Measurements from ENCODE around the gene KRTAP10-1.

Gene KRTAP10-1

DNA sequence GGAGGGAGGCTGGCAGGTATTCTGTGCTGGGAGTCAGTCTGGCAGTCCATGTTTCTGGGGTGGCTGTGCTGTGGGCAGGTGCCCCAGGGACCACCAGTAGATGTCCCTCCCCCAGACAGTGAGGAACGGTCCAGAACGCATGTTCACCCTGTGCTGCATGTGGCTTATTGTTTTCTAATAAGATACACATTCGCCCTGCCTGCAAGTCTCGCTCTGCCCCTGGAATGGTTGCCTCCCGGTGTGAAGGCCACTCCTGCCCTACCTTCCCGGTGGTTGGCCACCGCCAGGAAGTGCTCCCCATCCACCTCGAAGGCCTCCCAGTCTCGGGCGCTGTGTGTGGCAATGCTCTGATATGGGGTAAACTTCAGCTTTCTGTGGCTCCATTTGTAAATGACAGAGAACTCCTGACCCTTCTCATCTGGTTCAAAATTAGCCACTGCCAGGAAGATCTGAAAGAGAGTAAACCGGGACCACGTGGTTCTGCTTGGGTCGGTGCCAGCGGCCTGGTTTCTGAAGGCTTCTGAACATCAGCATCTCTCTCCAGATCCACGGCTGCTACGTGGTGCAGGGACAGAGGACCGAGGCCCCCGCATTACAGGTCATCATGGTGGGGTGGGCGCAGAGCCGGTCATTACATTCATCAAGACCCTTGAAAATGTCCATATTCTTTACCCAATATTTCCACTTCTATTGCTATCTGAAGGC, 14.5 kb downstream of the KRTAP10-1 start:
- Histone ChIP-seq H3K27ac (ENCODE audit: low read depth, low read length) (no peak overlapping the region), H3K4me3 (ENCODE audit: low read depth, low read length) (no peak overlapping the region), H3K9me3 (ENCODE audit: control insufficient read depth, insufficient read depth, low read depth, low read length) (peaks cover 16% of the 10 kb centered on the region), H3K4me1 (ENCODE audit: control insufficient read depth, insufficient read depth, low read length) (no peaks in the 10 kb centered on the region), H3K36me3 (ENCODE audit: control insufficient read depth, insufficient read depth, low read length) (no peaks in the 10 kb centered on the region), H3K27me3 (ENCODE audit: control insufficient read depth, insufficient read depth, low read length) (no peaks in the 10 kb centered on the region), H3K9ac (ENCODE audit: low read length) (no peak overlapping the region)

DNA sequence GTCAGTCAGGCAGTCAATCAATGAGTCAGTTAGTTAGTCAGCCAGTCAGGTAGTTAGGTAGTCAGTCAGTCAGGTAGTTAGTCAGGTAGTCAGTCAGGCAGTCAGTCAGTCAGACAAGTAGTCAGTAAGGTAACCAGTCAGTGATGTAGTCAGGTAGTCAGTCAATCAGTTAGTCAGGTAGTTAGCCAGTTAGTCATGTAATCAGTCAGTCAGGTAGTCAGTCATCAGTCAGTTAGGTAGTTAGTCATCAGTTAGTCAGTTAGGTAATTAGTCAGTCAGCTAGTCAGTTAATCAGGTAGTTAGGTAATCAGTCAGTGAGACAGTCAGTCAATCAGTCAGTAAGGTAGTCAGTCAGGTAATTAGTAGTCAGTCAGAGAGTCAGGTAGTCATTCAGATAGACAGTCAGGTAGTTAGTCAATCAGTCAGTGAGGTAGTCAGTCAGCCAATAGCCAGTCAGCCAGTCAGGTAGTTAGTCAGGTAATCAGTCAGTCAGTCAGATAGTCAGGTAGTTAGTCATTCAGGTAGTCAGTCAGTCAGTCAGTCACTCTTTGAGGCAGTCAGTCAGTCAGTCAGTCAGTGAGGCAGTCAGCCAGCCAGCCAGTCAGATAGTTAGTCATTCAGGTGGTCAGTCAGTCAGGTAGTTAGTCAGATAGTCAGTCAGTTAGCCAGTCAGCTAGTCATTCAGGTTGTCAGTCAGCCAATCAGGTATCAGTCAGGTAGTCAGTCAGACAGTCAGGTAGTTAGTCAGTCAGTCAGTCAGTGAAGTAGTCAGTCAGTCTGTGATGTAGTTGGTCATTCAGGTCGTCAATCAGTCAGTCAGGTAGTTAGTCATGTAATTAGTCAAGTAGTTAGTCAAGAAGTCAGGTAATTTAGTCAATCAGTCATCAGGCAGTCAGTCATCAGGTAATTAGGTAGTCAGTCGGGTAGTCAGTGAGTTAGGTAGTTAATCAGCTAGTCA, 15.3 kb downstream of the KRTAP10-1 start:
- Histone ChIP-seq H3K9me3 (ENCODE audit: control insufficient read depth, insufficient read depth, low read depth, low read length) (peaks cover 16% of the 10 kb centered on the region), H3K27me3 (ENCODE audit: control insufficient read depth, insufficient read depth, low read length) (no peaks in the 10 kb centered on the region), H3K4me1 (ENCODE audit: control insufficient read depth, insufficient read depth, low read length) (no peaks in the 10 kb centered on the region), H3K4me3 (ENCODE audit: low read depth, low read length) (no peak overlapping the region), H3K9ac (ENCODE audit: low read length) (no peak overlapping the region), H3K27ac (ENCODE audit: low read depth, low read length) (no peak overlapping the region), H3K36me3 (ENCODE audit: control insufficient read depth, insufficient read depth, low read length) (no peaks in the 10 kb centered on the region)

DNA sequence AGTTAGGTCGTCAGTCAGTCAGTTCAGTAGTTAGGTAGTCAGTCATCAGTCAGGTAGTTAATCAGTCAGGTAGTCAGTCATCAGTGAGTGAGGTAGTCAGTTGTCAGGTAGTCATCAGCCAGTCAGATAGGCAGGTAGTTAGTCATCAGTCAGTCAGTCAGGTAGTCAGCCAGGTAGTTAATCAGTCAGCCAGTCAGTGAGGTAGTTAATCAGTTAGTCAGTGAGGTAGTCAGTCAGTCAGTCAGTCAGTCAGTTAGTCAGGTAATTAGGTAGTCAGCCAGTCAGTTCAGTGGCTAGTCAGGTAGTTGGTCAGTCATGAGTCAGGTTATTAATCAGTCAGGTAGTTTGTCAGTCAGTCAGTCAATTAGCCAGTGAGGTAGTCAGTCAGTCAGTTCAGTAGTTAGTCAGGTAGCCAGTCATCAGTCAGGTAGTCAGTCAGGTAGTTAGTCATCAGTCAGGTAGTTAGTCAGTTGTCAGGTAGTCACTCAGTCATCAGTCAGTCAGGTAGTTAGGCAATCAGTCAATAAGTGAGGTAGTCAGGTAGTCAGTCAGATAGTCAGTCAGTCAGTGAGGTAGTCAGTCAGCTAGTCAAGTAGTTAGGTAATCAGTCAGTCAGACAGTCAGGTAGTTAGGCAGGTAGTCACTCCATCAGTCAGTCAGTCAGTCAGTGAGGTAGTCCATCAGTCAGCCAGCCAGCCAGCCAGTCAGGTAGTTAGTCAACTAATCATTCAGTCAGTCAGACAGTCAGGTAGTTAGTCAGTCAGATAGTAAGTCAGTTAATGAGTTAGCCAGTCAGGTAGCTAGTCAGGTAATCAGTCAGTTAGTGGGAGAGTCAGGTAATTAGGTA, 16.2 kb downstream of the KRTAP10-1 start:
- no peak overlapping the region for H3K9ac ChIP-seq (ENCODE audit: low read length)
- no peaks in the 10 kb centered on the region for H3K27me3 ChIP-seq (ENCODE audit: control insufficient read depth, insufficient read depth, low read length)
- no peak overlapping the region for H3K4me3 ChIP-seq (ENCODE audit: low read depth, low read length)
- no peaks in the 10 kb centered on the region for H3K4me1 ChIP-seq (ENCODE audit: control insufficient read depth, insufficient read depth, low read length)
- H3K36me3 ChIP-seq (ENCODE audit: control insufficient read depth, insufficient read depth, low read length) = no peaks in the 10 kb centered on the region
- peaks cover 16% of the 10 kb centered on the region for H3K9me3 ChIP-seq (ENCODE audit: control insufficient read depth, insufficient read depth, low read depth, low read length)
- H3K27ac ChIP-seq (ENCODE audit: low read depth, low read length) = no peak overlapping the region

DNA sequence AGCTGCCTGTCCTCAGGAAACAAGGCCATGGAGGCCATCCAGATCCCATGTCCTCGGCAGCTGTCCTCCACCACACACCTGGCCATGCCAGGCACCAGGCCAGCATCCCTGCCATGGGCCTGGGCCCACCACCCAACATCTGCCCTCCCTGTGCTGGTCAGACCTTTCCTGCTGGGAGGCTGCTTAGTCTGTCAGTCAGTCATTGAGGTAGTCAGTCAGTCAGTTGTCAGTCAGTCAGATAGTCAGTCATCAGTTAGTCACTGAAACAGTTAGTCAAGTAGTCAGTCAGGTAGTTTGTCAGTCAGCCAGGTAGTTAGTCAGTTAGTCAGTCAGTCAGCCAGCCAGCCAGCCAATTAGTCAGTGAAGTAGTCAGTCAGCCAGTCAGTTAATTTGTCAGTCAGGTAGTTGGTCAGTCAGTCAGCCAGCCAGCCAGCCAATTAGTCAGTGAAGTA, 17.2 kb downstream of the KRTAP10-1 start:
- Histone ChIP-seq H3K27me3 (ENCODE audit: control insufficient read depth, insufficient read depth, low read length) (no peaks in the 10 kb centered on the region), H3K9ac (ENCODE audit: low read length) (no peak overlapping the region), H3K4me1 (ENCODE audit: control insufficient read depth, insufficient read depth, low read length) (no peaks in the 10 kb centered on the region), H3K4me3 (ENCODE audit: low read depth, low read length) (no peak overlapping the region), H3K9me3 (ENCODE audit: control insufficient read depth, insufficient read depth, low read depth, low read length) (peaks cover 16% of the 10 kb centered on the region), H3K27ac (ENCODE audit: low read depth, low read length) (no peak overlapping the region), H3K36me3 (ENCODE audit: control insufficient read depth, insufficient read depth, low read length) (no peaks in the 10 kb centered on the region)

DNA sequence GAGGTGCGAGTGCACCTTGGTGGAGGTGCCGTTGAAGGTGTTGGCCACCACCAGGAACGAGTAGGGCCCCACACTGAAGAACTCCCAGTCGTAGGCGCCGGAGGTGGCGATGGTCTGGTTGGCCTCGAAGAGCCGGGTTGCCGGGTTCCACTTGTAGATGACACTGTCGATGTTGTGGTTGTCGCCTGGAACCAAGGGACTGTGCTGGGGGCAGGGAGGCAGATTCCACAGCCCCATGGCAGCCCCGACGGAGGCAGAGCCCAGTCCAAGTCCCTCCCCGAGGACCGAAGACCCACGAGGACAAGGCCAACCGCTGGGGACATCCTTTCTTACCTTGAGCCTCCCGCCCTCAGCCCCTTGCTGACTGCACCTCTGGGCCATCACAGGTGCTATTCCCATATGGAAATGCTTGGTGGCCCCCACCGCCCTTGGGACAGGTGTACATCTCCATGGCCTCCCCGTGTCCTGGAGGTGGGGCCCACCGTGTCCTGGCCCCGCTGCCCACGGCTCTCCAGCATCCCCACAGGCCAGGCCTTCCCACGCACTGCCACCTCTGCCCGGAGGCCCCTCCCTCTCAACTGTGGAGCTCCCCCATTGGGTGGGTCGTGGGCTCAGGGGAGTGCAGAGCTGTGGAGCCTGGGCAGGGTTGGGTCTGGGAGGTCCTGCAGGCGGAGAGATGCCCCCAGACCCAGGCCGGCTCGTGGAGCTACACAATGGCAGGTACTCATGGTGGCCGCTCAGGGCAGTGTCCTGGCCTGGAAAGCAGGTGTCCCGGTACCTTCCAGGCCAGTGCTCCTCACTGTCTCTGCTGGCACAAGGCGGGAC, 17.9 kb downstream of the KRTAP10-1 start:
- Histone ChIP-seq H3K27ac (ENCODE audit: low read depth, low read length) (no peak overlapping the region), H3K9ac (ENCODE audit: low read length) (no peak overlapping the region), H3K27me3 (ENCODE audit: control insufficient read depth, insufficient read depth, low read length) (no peaks in the 10 kb centered on the region), H3K4me1 (ENCODE audit: control insufficient read depth, insufficient read depth, low read length) (no peaks in the 10 kb centered on the region), H3K9me3 (ENCODE audit: control insufficient read depth, insufficient read depth, low read depth, low read length) (peaks cover 16% of the 10 kb centered on the region), H3K36me3 (ENCODE audit: control insufficient read depth, insufficient read depth, low read length) (no peaks in the 10 kb centered on the region), H3K4me3 (ENCODE audit: low read depth, low read length) (no peak overlapping the region)

DNA sequence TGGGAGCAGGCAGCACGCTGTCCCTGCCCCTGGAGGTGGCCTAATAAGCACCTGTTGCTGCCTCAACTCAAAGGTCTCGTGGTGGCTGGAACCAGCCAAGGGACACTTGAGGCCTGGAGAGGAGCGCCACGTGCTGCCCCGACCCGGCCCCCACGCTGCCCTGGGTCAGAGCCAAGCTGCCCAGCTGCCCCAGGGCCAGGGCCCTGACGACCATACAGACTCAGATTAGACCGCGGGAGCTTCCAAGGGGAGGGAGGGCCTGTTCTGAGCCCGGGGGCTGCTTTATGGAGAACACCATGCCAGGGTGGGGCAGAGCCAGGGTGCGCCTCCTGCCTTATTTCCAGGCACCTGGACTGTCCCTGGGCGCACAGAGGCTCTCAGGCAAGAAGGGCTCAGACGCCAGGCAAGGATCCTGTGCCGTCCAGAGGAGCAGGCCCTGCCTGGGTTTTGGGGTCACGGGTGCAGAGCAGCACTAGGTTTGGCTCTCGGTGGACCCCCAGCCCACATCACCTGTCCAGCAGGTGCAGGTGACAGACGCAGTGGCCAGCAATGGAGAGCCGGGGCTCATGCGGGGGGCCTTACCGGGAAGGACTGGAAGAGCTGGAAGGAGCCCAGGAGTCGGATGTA, 18.6 kb downstream of the KRTAP10-1 start:
- Histone ChIP-seq H3K36me3 (ENCODE audit: control insufficient read depth, insufficient read depth, low read length) (no peaks in the 10 kb centered on the region), H3K27me3 (ENCODE audit: control insufficient read depth, insufficient read depth, low read length) (no peaks in the 10 kb centered on the region), H3K9me3 (ENCODE audit: control insufficient read depth, insufficient read depth, low read depth, low read length) (peaks cover 16% of the 10 kb centered on the region), H3K4me3 (ENCODE audit: low read depth, low read length) (no peak overlapping the region), H3K9ac (ENCODE audit: low read length) (no peak overlapping the region), H3K4me1 (ENCODE audit: control insufficient read depth, insufficient read depth, low read length) (no peaks in the 10 kb centered on the region), H3K27ac (ENCODE audit: low read depth, low read length) (no peak overlapping the region)

DNA sequence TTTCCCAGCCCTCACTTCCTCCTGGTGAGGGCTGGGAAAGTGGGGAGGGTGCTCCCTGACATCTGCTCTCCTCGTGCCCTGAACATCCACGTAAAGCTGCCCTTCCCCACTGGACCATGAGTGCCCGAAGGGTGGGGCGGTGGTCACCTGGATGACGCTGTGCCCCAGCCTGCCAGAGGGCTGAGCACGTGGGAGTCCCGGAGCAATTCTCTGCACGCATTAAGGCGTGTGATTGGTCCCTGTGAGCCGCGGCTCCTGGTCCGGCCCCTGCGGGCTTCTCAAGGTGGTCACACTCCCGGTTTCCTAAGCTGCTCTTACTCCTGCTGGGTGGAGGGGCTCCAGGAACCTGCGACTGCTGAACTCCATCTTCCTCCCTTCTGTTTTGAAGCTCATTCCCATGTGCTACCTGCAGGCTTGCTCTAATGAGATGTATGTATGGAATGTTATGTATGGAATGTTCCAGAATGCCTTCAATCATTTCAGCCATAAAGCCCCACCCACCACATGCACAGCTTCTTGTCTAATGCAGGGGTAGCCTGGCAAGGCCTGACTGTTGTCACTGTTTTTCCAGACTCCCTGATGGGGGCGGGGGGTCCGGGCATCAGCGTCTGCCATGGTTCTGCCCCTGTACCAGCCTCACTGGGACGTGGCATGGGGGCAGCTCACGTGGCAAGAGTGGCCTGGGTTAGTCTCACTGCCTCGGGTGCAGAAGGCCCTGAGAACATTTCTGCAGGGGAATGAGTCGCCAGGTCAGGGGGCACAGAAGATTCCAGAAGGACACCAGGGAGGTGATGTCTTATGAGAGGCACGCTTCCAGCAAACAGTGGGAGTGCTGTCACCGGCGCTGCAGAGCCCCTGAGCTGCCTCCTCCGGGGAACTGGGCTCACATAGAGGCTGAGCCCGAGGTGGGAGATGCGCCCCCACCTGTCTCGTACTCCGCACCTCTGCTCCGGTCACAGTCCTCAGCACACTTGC, 19.4 kb downstream of the KRTAP10-1 start:
- H3K27me3 ChIP-seq (ENCODE audit: control insufficient read depth, insufficient read depth, low read length) = no peaks in the 10 kb centered on the region

DNA sequence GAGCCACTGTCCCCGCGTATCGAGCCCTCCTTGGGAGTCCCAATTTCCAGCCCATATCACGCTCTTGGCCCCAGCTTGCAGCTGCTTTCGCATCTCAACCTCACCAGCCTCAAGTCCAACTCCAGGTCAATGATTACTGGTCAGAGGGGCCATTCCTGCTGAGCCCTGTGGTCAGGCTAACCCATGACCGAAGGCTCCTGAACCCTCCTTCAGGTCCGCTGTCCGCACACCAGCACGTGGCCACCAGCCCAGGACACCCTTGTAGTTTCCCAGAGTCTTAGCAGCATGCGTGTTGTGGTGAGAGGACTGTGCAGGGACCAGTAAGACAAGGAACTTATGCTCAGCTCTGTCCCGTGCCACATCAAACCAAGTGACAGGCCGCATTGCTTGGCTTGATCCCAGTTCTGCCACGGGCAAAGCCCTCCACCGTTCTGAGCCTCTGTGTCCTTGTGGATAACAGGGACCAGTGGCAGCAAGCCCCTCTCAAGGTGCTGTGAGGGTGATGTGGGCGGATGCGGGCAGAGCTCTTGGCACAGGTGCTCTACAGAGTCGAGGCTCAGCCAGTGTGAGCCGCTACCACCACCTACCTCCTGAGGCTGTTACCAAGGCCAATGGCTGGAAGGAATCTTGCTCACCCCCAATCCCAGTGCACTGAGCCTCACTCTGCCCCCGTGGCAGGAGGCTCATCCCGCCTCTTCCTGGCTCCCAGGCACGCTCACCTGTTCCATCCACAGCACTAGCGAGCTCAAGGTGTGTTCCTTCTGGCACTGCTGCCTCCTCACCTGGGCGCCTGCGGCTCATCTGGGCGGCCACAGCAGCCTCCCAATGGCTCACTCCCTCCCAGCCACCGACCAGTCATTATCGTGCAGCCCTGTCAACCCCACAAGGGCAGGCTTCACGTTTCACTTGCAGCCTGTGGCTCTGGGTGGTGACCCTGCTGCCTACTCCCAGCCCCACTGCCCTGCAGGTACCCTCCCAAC, 20.4 kb downstream of the KRTAP10-1 start:
- Histone ChIP-seq H3K9me3 (ENCODE audit: control insufficient read depth, insufficient read depth, low read depth, low read length) (peaks cover 15% of the 10 kb centered on the region), H3K4me1 (ENCODE audit: control insufficient read depth, insufficient read depth, low read length) (no peaks in the 10 kb centered on the region), H3K27me3 (ENCODE audit: control insufficient read depth, insufficient read depth, low read length) (no peaks in the 10 kb centered on the region), H3K36me3 (ENCODE audit: control insufficient read depth, insufficient read depth, low read length) (no peaks in the 10 kb centered on the region), H3K27ac (ENCODE audit: low read depth, low read length) (no peak overlapping the region), H3K9ac (ENCODE audit: low read length) (no peak overlapping the region), H3K4me3 (ENCODE audit: low read depth, low read length) (no peak overlapping the region)

More for the DNA sequence above, 19.4 kb downstream of the KRTAP10-1 start:
- H3K27ac ChIP-seq (ENCODE audit: low read depth, low read length) = no peak overlapping the region
- H3K4me3 ChIP-seq (ENCODE audit: low read depth, low read length) = no peak overlapping the region
- H3K9ac ChIP-seq (ENCODE audit: low read length) = no peak overlapping the region
- H3K4me1 ChIP-seq (ENCODE audit: control insufficient read depth, insufficient read depth, low read length) = no peaks in the 10 kb centered on the region
- peaks cover 16% of the 10 kb centered on the region for H3K9me3 ChIP-seq (ENCODE audit: control insufficient read depth, insufficient read depth, low read depth, low read length)
- H3K36me3 ChIP-seq (ENCODE audit: control insufficient read depth, insufficient read depth, low read length) = no peaks in the 10 kb centered on the region

Measured in HUES6 (cell line).